ENCODE data around the gene HIRA. TPM values are rescaled to one million over a fixed set of nuclear protein-coding genes. Genes with fewer than 3 reads are reported as not detected.

The HIRA gene
- total and polyA plus RNA-seq, 8 donors = 6.4 to 47.2 (median 12.6) TPM

- peak overlapping the region in 1 of 5 donors; percentile 7 for H3K27ac ChIP-seq
- no peak overlapping the region for H3K4me3 ChIP-seq
- intact Hi-C loops (cut with DNase I; ENCODE audit: low total_unique reads) = no loop called here
- TF ChIP-seq POLR2AphosphoS5 (IDR thresholded peaks at IDR 0.05) = no peak
- no peak for TF ChIP-seq CTCF (IDR thresholded peaks at IDR 0.05)
- TF ChIP-seq POLR2A (IDR thresholded peaks at IDR 0.05) = no peak
- no peak for TF ChIP-seq EP300 (IDR thresholded peaks at IDR 0.05)
- H3K36me3 ChIP-seq = no peaks in the 10 kb centered on the region
- peaks cover 5 to 21% (median 14%) of the 10 kb centered on the region in 4 donors for H3K4me1 ChIP-seq
- no peaks in the 10 kb centered on the region for H3K27me3 ChIP-seq
- H3K9me3 ChIP-seq = no peaks in the 10 kb centered on the region
- no peak for DNase-seq
- 44 to 71% (median 58%) methylated on average over 1 of the region's 1 CpG for WGBS, 5 donors
Measured at GRCh38 chr22:19285831-19286230, 145.7 kb downstream of the HIRA start.

Small RNA genes within 50 kb of the gene (small RNA-seq; reads per million reads assigned to genes)
- gene RN7SL168P = 0 reads per million in 4 donors

Other genes with a start within 250 kb of the HIRA start
- gene CLTCL1, start 140.0 kb downstream of the HIRA start, total RNA-seq = 10 to 100 TPM in 1 of 5 donors, 1 to 10 TPM in 4; 4.1 to 10.1 (median 5.5) TPM
- gene CLTCL1, start 140.0 kb downstream of the HIRA start, polyA plus RNA-seq = 1 to 10 TPM; 3.0 to 3.8 (median 3.5) TPM
- 10 to 100 TPM in 3 of 5 donors, 1 to 10 TPM in 2; 2.3 to 25.0 (median 11.2) TPM for gene MRPL40, start 812 bp upstream of the HIRA start, total RNA-seq
- gene MRPL40, start 812 bp upstream of the HIRA start, polyA plus RNA-seq = 10 to 100 TPM; 43.6 to 61.1 (median 57.3) TPM
- gene C22orf39, start 16.0 kb upstream of the HIRA start, total RNA-seq = 100 to 1,000 TPM in 1 of 5 donors, 10 to 100 TPM in 4; 23.6 to 124 (median 46.3) TPM
- 10 to 100 TPM; 33.1 to 58.2 (median 36.6) TPM for gene C22orf39, start 16.0 kb upstream of the HIRA start, polyA plus RNA-seq
- gene UFD1, start 47.5 kb upstream of the HIRA start, total RNA-seq = 10 to 100 TPM in 4 of 5 donors, 1 to 10 TPM in 1; 3.8 to 78.6 (median 36.4) TPM
- gene UFD1, start 47.5 kb upstream of the HIRA start, polyA plus RNA-seq = 10 to 100 TPM; 63.4 to 86.6 (median 64.9) TPM
- 10 to 100 TPM in 1 of 5 donors, 1 to 10 TPM in 3, not detected in 1; 1.2 to 44.2 (median 4.9) TPM for gene CDC45, start 48.2 kb upstream of the HIRA start, total RNA-seq
- 1 to 10 TPM; 2.3 to 7.8 (median 5.4) TPM for gene CDC45, start 48.2 kb upstream of the HIRA start, polyA plus RNA-seq
- gene CLDN5, start 92.7 kb upstream of the HIRA start, total RNA-seq = 10 to 100 TPM; 36.5 to 67.7 (median 58.8) TPM
- gene CLDN5, start 92.7 kb upstream of the HIRA start, polyA plus RNA-seq = 10 to 100 TPM; 13.1 to 40.2 (median 24.0) TPM

Measured in stomach (tissue), 9 donors.